Vagina (tissue), 2 donors: Measurements from ENCODE around the gene DMGDH. TPM values are rescaled to one million over a fixed set of nuclear protein-coding genes. Genes with fewer than 3 reads are reported as not detected.

Experiments
- DNase-seq, 2 donors: peaks; one replicate each; pipeline ENCODE4 v3.0.0-alpha.2; 2017; ENCODE audit errors: extremely low spot score in 2 of 2
- H3K27ac ChIP-seq: fragments of 200-600 bp; sonication (generic); one replicate; pipeline ENCODE4 v1.5.1; 2019
- H3K27me3 ChIP-seq: fragments of 200-600 bp; sonication (generic); one replicate; pipeline ENCODE4 v1.5.1; 2019
- H3K36me3 ChIP-seq, 2 donors: fragments of 200-600 bp; sonication (generic); one replicate each; pipeline ENCODE4 v1.5.1; 2017 to 2019
- H3K4me1 ChIP-seq: fragments of 200-600 bp; sonication (generic); one replicate; pipeline ENCODE4 v1.5.1; 2019
- H3K4me3 ChIP-seq, 2 donors: fragments of 200-600 bp; sonication (generic); 1 replicate in 1 of 2; 2 replicates in 1 of 2; pipeline ENCODE4 v1.5.1; 2016 to 2019
- H3K9me3 ChIP-seq: fragments of 200-600 bp; sonication (generic); one replicate; pipeline ENCODE4 v1.5.1; 2019
- CTCF ChIP-seq, 3 experiments: fragments of 450-650 bp in 2 of 3; fragments of 200-600 bp in 1 of 3; sonication (generic) in 1 of 3; IDR thresholded peaks; one replicate each; pipeline ENCODE4 v1.5.1; 2017 to 2019; ENCODE audit warnings: antibody characterized with exemption in 3 of 3, mild to moderate bottlenecking in 2 of 3, moderate library complexity in 2 of 3
- POLR2A ChIP-seq, 2 donors: fragments of 450-650 bp; IDR thresholded peaks; one replicate each; pipeline ENCODE4 v1.6.1; 2017; ENCODE audit warnings: antibody characterized with exemption in 2 of 2, mild to moderate bottlenecking in 2 of 2, moderate library complexity in 2 of 2
- POLR2AphosphoS5 ChIP-seq, 2 donors: sonication (generic); formaldehyde crosslinking; IDR thresholded peaks; one replicate each; pipeline ENCODE4 v1.9.0; 2017; ENCODE audit warnings: antibody characterized with exemption in 2 of 2, mild to moderate bottlenecking in 2 of 2, low read depth in 1 of 2; ENCODE audit not compliant: insufficient read depth in 1 of 2
- intact Hi-C: fragments of 100-400 bp; cut with DNase I; formaldehyde crosslinking; loops from one replicate; pipeline ENCODE4 v1.15.1; 2023
- total RNA-seq: library from RNA; depleted of rRNA; stranded (reverse); fragments of >200 nt; gene quantifications from one replicate; pipeline ENCODE4 v1.2.3, GENCODE V29; 2016

The DMGDH gene
- total RNA-seq, 1 donor from 2014 or later = 4.2 TPM

- DNase-seq = no peak
- Histone ChIP-seq H3K36me3 (no peaks in the 10 kb centered on the region), H3K4me3 (no peak overlapping the region), H3K27me3 (no peaks in the 10 kb centered on the region), H3K4me1 (no peaks in the 10 kb centered on the region), H3K9me3 (no peaks in the 10 kb centered on the region), H3K27ac (no peak overlapping the region)
- intact Hi-C loops = no loop called here
- TF ChIP-seq POLR2AphosphoS5 (IDR thresholded peaks at IDR 0.05; ENCODE audit: insufficient read depth in 1 of 2, low read depth in 1 of 2) (no peak), CTCF (IDR thresholded peaks at IDR 0.05) (no peak), POLR2A (IDR thresholded peaks at IDR 0.05) (no peak)
Measured at GRCh38 chr5:79005936-79006631, 63.4 kb downstream of the DMGDH start.

- no peak for DNase-seq
Measured at GRCh38 chr5:79005151-79005550, 64.3 kb downstream of the DMGDH start.

GRCh38 chr5:79002374-79002773, 67.1 kb downstream of the DMGDH start:
- no peak for DNase-seq
- no peaks in the 10 kb centered on the region for H3K4me1 ChIP-seq
- no peak overlapping the region for H3K27ac ChIP-seq
- intact Hi-C loops = no loop called here
- no peaks in the 10 kb centered on the region for H3K9me3 ChIP-seq
- no peak for TF ChIP-seq POLR2A (IDR thresholded peaks at IDR 0.05)
- no peak for TF ChIP-seq CTCF (IDR thresholded peaks at IDR 0.05)
- TF ChIP-seq POLR2AphosphoS5 (IDR thresholded peaks at IDR 0.05; ENCODE audit: insufficient read depth in 1 of 2, low read depth in 1 of 2) = no peak
- H3K27me3 ChIP-seq = no peaks in the 10 kb centered on the region
- no peaks in the 10 kb centered on the region for H3K36me3 ChIP-seq
- H3K4me3 ChIP-seq = no peak overlapping the region

More at GRCh38 chr5:79005151-79005550, 64.3 kb downstream of the DMGDH start:
- Histone ChIP-seq H3K4me1 (no peaks in the 10 kb centered on the region), H3K27me3 (no peaks in the 10 kb centered on the region), H3K36me3 (no peaks in the 10 kb centered on the region), H3K4me3 (no peak overlapping the region), H3K9me3 (no peaks in the 10 kb centered on the region), H3K27ac (no peak overlapping the region)
- TF ChIP-seq POLR2A (IDR thresholded peaks at IDR 0.05) = no peak
- TF ChIP-seq CTCF (IDR thresholded peaks at IDR 0.05) = no peak
- no peak for TF ChIP-seq POLR2AphosphoS5 (IDR thresholded peaks at IDR 0.05; ENCODE audit: insufficient read depth in 1 of 2, low read depth in 1 of 2)
- intact Hi-C loops = no loop called here

- intact Hi-C loops = no loop called here
- DNase-seq = no peak
- Histone ChIP-seq H3K9me3 (no peaks in the 10 kb centered on the region), H3K27me3 (no peaks in the 10 kb centered on the region), H3K27ac (no peak overlapping the region), H3K4me3 (no peak overlapping the region), H3K36me3 (no peaks in the 10 kb centered on the region), H3K4me1 (no peaks in the 10 kb centered on the region)
- no peak for TF ChIP-seq POLR2A (IDR thresholded peaks at IDR 0.05)
- TF ChIP-seq CTCF (IDR thresholded peaks at IDR 0.05) = no peak
- no peak for TF ChIP-seq POLR2AphosphoS5 (IDR thresholded peaks at IDR 0.05; ENCODE audit: insufficient read depth in 1 of 2, low read depth in 1 of 2)
Measured at GRCh38 chr5:79001471-79001870, 68.0 kb downstream of the DMGDH start.

- no peak for TF ChIP-seq POLR2A (IDR thresholded peaks at IDR 0.05)
- TF ChIP-seq POLR2AphosphoS5 (IDR thresholded peaks at IDR 0.05; ENCODE audit: insufficient read depth in 1 of 2, low read depth in 1 of 2) = no peak
- TF ChIP-seq CTCF (IDR thresholded peaks at IDR 0.05) = no peak
- Histone ChIP-seq H3K27ac (no peak overlapping the region), H3K4me3 (no peak overlapping the region), H3K27me3 (no peaks in the 10 kb centered on the region), H3K36me3 (no peaks in the 10 kb centered on the region), H3K9me3 (no peaks in the 10 kb centered on the region), H3K4me1 (no peaks in the 10 kb centered on the region)
- intact Hi-C loops = no loop called here
- no peak for DNase-seq
Measured at GRCh38 chr5:78997090-78997489, 72.4 kb downstream of the DMGDH start.
